ENCODE measurements around the gene PMP22. TPM values are rescaled to one million over a fixed set of nuclear protein-coding genes. Genes with fewer than 3 reads are reported as not detected.

PMP22 gene
- total and polyA plus RNA-seq, 2 of the 13 experiments (the other 11 are each of a cell fraction or from before 2014, with no cell fraction given) = 5.7 to 6.2 TPM

GRCh38 chr17:15257258-15257788 lies 7.8 kb downstream of the PMP22 start (continued):
- TF ChIP-seq, protein P1, sequence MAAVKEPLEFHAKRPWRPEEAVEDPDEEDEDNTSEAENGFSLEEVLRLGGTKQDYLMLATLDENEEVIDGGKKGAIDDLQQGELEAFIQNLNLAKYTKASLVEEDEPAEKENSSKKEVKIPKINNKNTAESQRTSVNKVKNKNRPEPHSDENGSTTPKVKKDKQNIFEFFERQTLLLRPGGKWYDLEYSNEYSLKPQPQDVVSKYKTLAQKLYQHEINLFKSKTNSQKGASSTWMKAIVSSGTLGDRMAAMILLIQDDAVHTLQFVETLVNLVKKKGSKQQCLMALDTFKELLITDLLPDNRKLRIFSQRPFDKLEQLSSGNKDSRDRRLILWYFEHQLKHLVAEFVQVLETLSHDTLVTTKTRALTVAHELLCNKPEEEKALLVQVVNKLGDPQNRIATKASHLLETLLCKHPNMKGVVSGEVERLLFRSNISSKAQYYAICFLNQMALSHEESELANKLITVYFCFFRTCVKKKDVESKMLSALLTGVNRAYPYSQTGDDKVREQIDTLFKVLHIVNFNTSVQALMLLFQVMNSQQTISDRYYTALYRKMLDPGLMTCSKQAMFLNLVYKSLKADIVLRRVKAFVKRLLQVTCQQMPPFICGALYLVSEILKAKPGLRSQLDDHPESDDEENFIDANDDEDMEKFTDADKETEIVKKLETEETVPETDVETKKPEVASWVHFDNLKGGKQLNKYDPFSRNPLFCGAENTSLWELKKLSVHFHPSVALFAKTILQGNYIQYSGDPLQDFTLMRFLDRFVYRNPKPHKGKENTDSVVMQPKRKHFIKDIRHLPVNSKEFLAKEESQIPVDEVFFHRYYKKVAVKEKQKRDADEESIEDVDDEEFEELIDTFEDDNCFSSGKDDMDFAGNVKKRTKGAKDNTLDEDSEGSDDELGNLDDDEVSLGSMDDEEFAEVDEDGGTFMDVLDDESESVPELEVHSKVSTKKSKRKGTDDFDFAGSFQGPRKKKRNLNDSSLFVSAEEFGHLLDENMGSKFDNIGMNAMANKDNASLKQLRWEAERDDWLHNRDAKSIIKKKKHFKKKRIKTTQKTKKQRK (IDR thresholded peaks at IDR 0.05; ENCODE audit: low read length) = no peak
- TF ChIP-seq HNF4A (CRISPR knock-in tag; IDR thresholded peaks at IDR 0.05) = peak; percentile 43
- peak; percentile 9; the same call in 1 of the 2 replicates for TF ChIP-seq HOXA3 (CRISPR knock-in tag; IDR thresholded peaks at IDR 0.05)
- no peak for TF ChIP-seq RELA (CRISPR knock-in tag; IDR thresholded peaks at IDR 0.05)
- TF ChIP-seq MYC (CRISPR knock-in tag; IDR thresholded peaks at IDR 0.05; ENCODE audit: borderline replicate concordance) = peak; percentile 50; the same call in 1 of the 2 replicates
- TF ChIP-seq MED1 (CRISPR knock-in tag; IDR thresholded peaks at IDR 0.05) = peak; percentile 30; the same call in 1 of the 2 replicates
- no peak for TF ChIP-seq AHR (CRISPR knock-in tag; IDR thresholded peaks at IDR 0.05)
- peak; percentile 32; the same call in 1 of the 2 replicates for TF ChIP-seq ZNF503 (CRISPR knock-in tag; IDR thresholded peaks at IDR 0.05)
- TF ChIP-seq EHMT2 (IDR thresholded peaks at IDR 0.05; ENCODE audit: borderline replicate concordance, low read depth, low read length) = no peak
- TF ChIP-seq ZNF547 (CRISPR knock-in tag; IDR thresholded peaks at IDR 0.05) = no peak
- peak; percentile 37 for TF ChIP-seq XRCC5 (optimal IDR thresholded peaks at IDR 0.05; ENCODE audit: low read length)
- peak; percentile 34; the same call in 1 of the 2 replicates for TF ChIP-seq KAT8 (CRISPR knock-in tag; IDR thresholded peaks at IDR 0.05)
- TF ChIP-seq NR1H2 (CRISPR knock-in tag; IDR thresholded peaks at IDR 0.05; ENCODE audit: borderline replicate concordance, low read depth) = no peak
- 0 out of 2 replicates have a peak, but pooled peaks have one; percentile 30 for TF ChIP-seq ZMYM2 (CRISPR knock-in tag; IDR thresholded peaks at IDR 0.05)
- peak; percentile 17; the same call in 1 of the 2 replicates for TF ChIP-seq SRF (IDR thresholded peaks at IDR 0.05; ENCODE audit: low read depth, low read length)
- TF ChIP-seq HOXA5 (CRISPR knock-in tag; IDR thresholded peaks at IDR 0.05) = 0 out of 2 replicates have a peak, but pooled peaks have one; percentile 48
- TF ChIP-seq GATAD2A (CRISPR knock-in tag; IDR thresholded peaks at IDR 0.05) = peak; percentile 49; the same call in 1 of the 2 replicates
- TF ChIP-seq PHF8 (CRISPR knock-in tag; IDR thresholded peaks at IDR 0.05) = no peak
- TF ChIP-seq ZNF543 (CRISPR knock-in tag; IDR thresholded peaks at IDR 0.05) = no peak
- 0 out of 2 replicates have a peak, but pooled peaks have one; percentile 46 for TF ChIP-seq ZBTB34 (CRISPR knock-in tag; IDR thresholded peaks at IDR 0.05)
- TF ChIP-seq ZNF891 (CRISPR knock-in tag; IDR thresholded peaks at IDR 0.05) = peak; percentile 58; the same call in 1 of the 2 replicates
- TF ChIP-seq, protein P2, sequence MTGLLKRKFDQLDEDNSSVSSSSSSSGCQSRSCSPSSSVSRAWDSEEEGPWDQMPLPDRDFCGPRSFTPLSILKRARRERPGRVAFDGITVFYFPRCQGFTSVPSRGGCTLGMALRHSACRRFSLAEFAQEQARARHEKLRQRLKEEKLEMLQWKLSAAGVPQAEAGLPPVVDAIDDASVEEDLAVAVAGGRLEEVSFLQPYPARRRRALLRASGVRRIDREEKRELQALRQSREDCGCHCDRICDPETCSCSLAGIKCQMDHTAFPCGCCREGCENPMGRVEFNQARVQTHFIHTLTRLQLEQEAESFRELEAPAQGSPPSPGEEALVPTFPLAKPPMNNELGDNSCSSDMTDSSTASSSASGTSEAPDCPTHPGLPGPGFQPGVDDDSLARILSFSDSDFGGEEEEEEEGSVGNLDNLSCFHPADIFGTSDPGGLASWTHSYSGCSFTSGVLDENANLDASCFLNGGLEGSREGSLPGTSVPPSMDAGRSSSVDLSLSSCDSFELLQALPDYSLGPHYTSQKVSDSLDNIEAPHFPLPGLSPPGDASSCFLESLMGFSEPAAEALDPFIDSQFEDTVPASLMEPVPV (CRISPR knock-in tag; IDR thresholded peaks at IDR 0.05) = 0 out of 2 replicates have a peak, but pooled peaks have one; percentile 37
- TF ChIP-seq FOSL2 (CRISPR knock-in tag; IDR thresholded peaks at IDR 0.05) = peak; percentile 69
- TF ChIP-seq ZBTB38 (CRISPR knock-in tag; IDR thresholded peaks at IDR 0.05) = 0 out of 2 replicates have a peak, but pooled peaks have one; percentile 30

Measured in HepG2 (cell line).